Measurements from ENCODE around the gene PSMC3. TPM values are rescaled to one million over a fixed set of nuclear protein-coding genes. Genes with fewer than 3 reads are reported as not detected.

Gene PSMC3
- polyA plus RNA-seq, 4 donors, result 88.0 to 156 (median 103) TPM

DNA sequence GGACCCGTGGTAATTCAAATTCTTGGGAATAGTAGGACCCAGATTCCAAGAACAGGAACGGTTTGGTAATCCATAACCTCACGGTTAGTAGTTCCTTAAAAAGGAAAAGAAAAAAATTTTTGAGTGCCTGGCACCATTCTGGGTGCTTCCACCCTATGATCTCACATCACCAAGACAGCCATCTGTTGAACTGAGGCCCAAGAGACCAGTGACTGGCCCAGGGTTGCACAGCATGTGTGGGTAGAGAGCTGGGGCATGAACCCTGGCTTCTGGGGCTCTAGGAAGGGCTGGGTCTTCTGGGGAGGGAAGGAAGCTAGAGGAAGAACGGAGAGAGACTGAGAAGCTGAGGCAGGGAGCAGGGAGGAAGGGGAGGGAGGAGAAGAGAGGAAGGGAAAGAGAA lies 43.2 kb downstream of the PSMC3 start:
- Histone ChIP-seq H3K4me3 (ENCODE audit: low read depth in 1 of 3, low read length in 3 of 3) (no peak overlapping the region), H3K27me3 (ENCODE audit: control insufficient read depth in 3 of 3, insufficient read depth in 3 of 3, low read length in 3 of 3) (no peaks in the 10 kb centered on the region), H3K9me3 (ENCODE audit: control insufficient read depth in 2 of 2, insufficient read depth in 1 of 2, low read depth in 1 of 2, low read length in 1 of 2) (no peaks in the 10 kb centered on the region), H3K27ac (ENCODE audit: low read depth in 1 of 3, low read length in 2 of 3) (no peak overlapping the region), H3K4me1 (ENCODE audit: control insufficient read depth in 3 of 3, insufficient read depth in 2 of 3, low read depth in 1 of 3, low read length in 2 of 3) (peaks cover 0 to 3% (median 0%) of the 10 kb centered on the region in 3 donors), H3K36me3 (ENCODE audit: control insufficient read depth in 3 of 3, insufficient read depth in 2 of 3, low read depth in 1 of 3, low read length in 3 of 3) (no peaks in the 10 kb centered on the region)
- no peak for DNase-seq
- WGBS, 3 donors, result 70 to 85% (median 74%) methylated on average over 4 of the region's 4 CpGs
- no peak for FAIRE-seq

DNA sequence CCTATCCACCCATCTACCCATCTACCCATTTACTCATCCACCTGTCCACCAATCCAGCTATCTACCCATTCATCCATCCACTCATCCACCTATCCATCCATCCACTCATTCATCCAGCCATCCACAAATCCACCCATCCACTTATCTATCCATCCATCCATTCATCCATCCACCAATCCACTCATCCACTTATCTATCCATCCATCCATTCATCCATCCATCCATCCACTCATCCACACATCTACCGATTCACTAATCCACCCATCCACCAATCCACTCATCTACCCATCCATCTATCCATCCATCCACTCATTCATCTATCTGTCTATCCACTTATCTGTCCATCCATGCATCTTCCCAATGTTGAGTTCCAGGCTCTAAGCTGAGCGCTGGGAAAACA lies 46.2 kb downstream of the PSMC3 start:
- no peaks in the 10 kb centered on the region for H3K4me1 ChIP-seq (ENCODE audit: control insufficient read depth in 3 of 3, insufficient read depth in 2 of 3, low read depth in 1 of 3, low read length in 2 of 3)
- no peaks in the 10 kb centered on the region for H3K9me3 ChIP-seq (ENCODE audit: control insufficient read depth in 2 of 2, insufficient read depth in 1 of 2, low read depth in 1 of 2, low read length in 1 of 2)
- H3K4me3 ChIP-seq (ENCODE audit: low read depth in 1 of 3, low read length in 3 of 3), result no peak overlapping the region
- DNase-seq (no peak), FAIRE-seq (no peak)
- H3K27ac ChIP-seq (ENCODE audit: low read depth in 1 of 3, low read length in 2 of 3), result no peak overlapping the region
- 96 to 100% (median 97%) methylated on average over 2 of the region's 2 CpGs for WGBS, 3 donors
- H3K27me3 ChIP-seq (ENCODE audit: control insufficient read depth in 3 of 3, insufficient read depth in 3 of 3, low read length in 3 of 3), result no peaks in the 10 kb centered on the region
- no peaks in the 10 kb centered on the region for H3K36me3 ChIP-seq (ENCODE audit: control insufficient read depth in 3 of 3, insufficient read depth in 2 of 3, low read depth in 1 of 3, low read length in 3 of 3)

- no peaks in the 10 kb centered on the region for H3K9me3 ChIP-seq (ENCODE audit: control insufficient read depth in 2 of 2, insufficient read depth in 1 of 2, low read depth in 1 of 2, low read length in 1 of 2)
- H3K4me1 ChIP-seq (ENCODE audit: control insufficient read depth in 3 of 3, insufficient read depth in 2 of 3, low read depth in 1 of 3, low read length in 2 of 3), result no peaks in the 10 kb centered on the region
- DNase-seq, result no peak
- no peak for FAIRE-seq
- no peaks in the 10 kb centered on the region for H3K27me3 ChIP-seq (ENCODE audit: control insufficient read depth in 3 of 3, insufficient read depth in 3 of 3, low read length in 3 of 3)
- 75 to 84% (median 82%) methylated on average over 2 of the region's 2 CpGs for WGBS, 3 donors
- no peaks in the 10 kb centered on the region for H3K36me3 ChIP-seq (ENCODE audit: control insufficient read depth in 3 of 3, insufficient read depth in 2 of 3, low read depth in 1 of 3, low read length in 3 of 3)
- no peak overlapping the region for H3K27ac ChIP-seq (ENCODE audit: low read depth in 1 of 3, low read length in 2 of 3)
- H3K4me3 ChIP-seq (ENCODE audit: low read depth in 1 of 3, low read length in 3 of 3), result no peak overlapping the region
Observed at GRCh38 chr11:47379317-47379716, 46.9 kb downstream of the PSMC3 start.

GRCh38 chr11:47378836-47379170 lies 47.4 kb downstream of the PSMC3 start:
- no peaks in the 10 kb centered on the region for H3K4me1 ChIP-seq (ENCODE audit: control insufficient read depth in 3 of 3, insufficient read depth in 2 of 3, low read depth in 1 of 3, low read length in 2 of 3)
- no peaks in the 10 kb centered on the region for H3K27me3 ChIP-seq (ENCODE audit: control insufficient read depth in 3 of 3, insufficient read depth in 3 of 3, low read length in 3 of 3)
- H3K4me3 ChIP-seq (ENCODE audit: low read depth in 1 of 3, low read length in 3 of 3), result no peak overlapping the region
- no peak for FAIRE-seq
- H3K36me3 ChIP-seq (ENCODE audit: control insufficient read depth in 3 of 3, insufficient read depth in 2 of 3, low read depth in 1 of 3, low read length in 3 of 3), result no peaks in the 10 kb centered on the region
- H3K27ac ChIP-seq (ENCODE audit: low read depth in 1 of 3, low read length in 2 of 3), result peak overlapping the region in 1 of 3 donors; percentile 78
- no peaks in the 10 kb centered on the region for H3K9me3 ChIP-seq (ENCODE audit: control insufficient read depth in 2 of 2, insufficient read depth in 1 of 2, low read depth in 1 of 2, low read length in 1 of 2)
- no peak for DNase-seq

- Histone ChIP-seq H3K4me3 (ENCODE audit: low read depth in 1 of 3, low read length in 3 of 3) (peak within 1 kb of the TSS in 2 of 3 donors; percentile 9 to 19), H3K4me1 (ENCODE audit: control insufficient read depth in 3 of 3, insufficient read depth in 2 of 3, low read depth in 1 of 3, low read length in 2 of 3) (no peaks in the 10 kb centered on the region), H3K36me3 (ENCODE audit: control insufficient read depth in 3 of 3, insufficient read depth in 2 of 3, low read depth in 1 of 3, low read length in 3 of 3) (no peaks in the 10 kb centered on the region), H3K9me3 (ENCODE audit: control insufficient read depth in 2 of 2, insufficient read depth in 1 of 2, low read depth in 1 of 2, low read length in 1 of 2) (no peaks in the 10 kb centered on the region), H3K27me3 (ENCODE audit: control insufficient read depth in 3 of 3, insufficient read depth in 3 of 3, low read length in 3 of 3) (no peaks in the 10 kb centered on the region), H3K27ac (ENCODE audit: low read depth in 1 of 3, low read length in 2 of 3) (peak within 1 kb of the TSS in 1 of 3 donors; percentile 82)
- FAIRE-seq (no peak), DNase-seq (no peak)
- 67 to 83% (median 83%) methylated on average over 29 to 31 of the region's 31 CpGs for WGBS, 3 donors
Observed at GRCh38 chr11:47378010-47378835, 48.0 kb downstream of the PSMC3 start, which contains the start of gene SPI1. Gene SPI1 (minus strand): TSS chr11:47378547. CDS start chr11:47378353, 194 bp downstream.

DNA sequence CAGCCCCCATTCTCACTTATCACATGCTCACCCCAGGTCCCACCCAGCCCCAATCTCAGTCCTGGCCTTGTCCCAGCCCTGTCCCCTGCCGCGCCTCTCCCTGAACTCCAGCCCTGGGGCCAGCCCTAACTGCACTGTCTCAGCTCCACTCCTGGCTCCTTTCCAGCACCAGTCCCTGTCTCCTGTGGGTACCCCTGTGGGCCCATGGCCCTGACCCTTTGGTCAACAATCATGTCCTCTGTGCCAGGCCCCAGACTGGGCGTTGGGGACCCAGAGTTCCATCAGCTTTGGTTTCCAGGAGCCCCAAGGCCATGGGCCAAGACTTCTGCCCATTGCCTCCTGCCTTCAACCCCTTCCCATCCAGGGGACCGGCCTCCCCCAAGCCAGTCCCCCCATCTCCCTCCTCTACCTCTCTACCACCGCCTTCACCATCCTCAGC lies 48.6 kb downstream of the PSMC3 start:
- H3K36me3 ChIP-seq (ENCODE audit: control insufficient read depth in 3 of 3, insufficient read depth in 2 of 3, low read depth in 1 of 3, low read length in 3 of 3), result no peaks in the 10 kb centered on the region
- no peaks in the 10 kb centered on the region for H3K4me1 ChIP-seq (ENCODE audit: control insufficient read depth in 3 of 3, insufficient read depth in 2 of 3, low read depth in 1 of 3, low read length in 2 of 3)
- WGBS, 3 donors, result 62 to 73% (median 68%) methylated on average over 5 of the region's 5 CpGs
- no peaks in the 10 kb centered on the region for H3K27me3 ChIP-seq (ENCODE audit: control insufficient read depth in 3 of 3, insufficient read depth in 3 of 3, low read length in 3 of 3)
- DNase-seq (no peak), FAIRE-seq (no peak)
- peak overlapping the region in 2 of 3 donors; percentile 9 to 19 for H3K4me3 ChIP-seq (ENCODE audit: low read depth in 1 of 3, low read length in 3 of 3)
- H3K9me3 ChIP-seq (ENCODE audit: control insufficient read depth in 2 of 2, insufficient read depth in 1 of 2, low read depth in 1 of 2, low read length in 1 of 2), result no peaks in the 10 kb centered on the region
- H3K27ac ChIP-seq (ENCODE audit: low read depth in 1 of 3, low read length in 2 of 3), result peak overlapping the region in 1 of 3 donors; percentile 82

GRCh38 chr11:47376525-47377371 lies 49.5 kb downstream of the PSMC3 start:
- Histone ChIP-seq H3K4me1 (ENCODE audit: control insufficient read depth in 3 of 3, insufficient read depth in 2 of 3, low read depth in 1 of 3, low read length in 2 of 3) (no peaks in the 10 kb centered on the region), H3K36me3 (ENCODE audit: control insufficient read depth in 3 of 3, insufficient read depth in 2 of 3, low read depth in 1 of 3, low read length in 3 of 3) (no peaks in the 10 kb centered on the region), H3K27me3 (ENCODE audit: control insufficient read depth in 3 of 3, insufficient read depth in 3 of 3, low read length in 3 of 3) (no peaks in the 10 kb centered on the region), H3K4me3 (ENCODE audit: low read depth in 1 of 3, low read length in 3 of 3) (peak overlapping the region in 2 of 3 donors; percentile 3 to 11), H3K9me3 (ENCODE audit: control insufficient read depth in 2 of 2, insufficient read depth in 1 of 2, low read depth in 1 of 2, low read length in 1 of 2) (no peaks in the 10 kb centered on the region), H3K27ac (ENCODE audit: low read depth in 1 of 3, low read length in 2 of 3) (peak overlapping the region in 1 of 3 donors; percentile 82)
- FAIRE-seq (no peak), DNase-seq (no peak)
- 42 to 57% (median 57%) methylated on average over 11 to 14 of the region's 14 CpGs for WGBS, 3 donors

GRCh38 chr11:47376107-47376524 lies 50.1 kb downstream of the PSMC3 start:
- no peaks in the 10 kb centered on the region for H3K9me3 ChIP-seq (ENCODE audit: control insufficient read depth in 2 of 2, insufficient read depth in 1 of 2, low read depth in 1 of 2, low read length in 1 of 2)
- FAIRE-seq, result no peak
- no peaks in the 10 kb centered on the region for H3K4me1 ChIP-seq (ENCODE audit: control insufficient read depth in 3 of 3, insufficient read depth in 2 of 3, low read depth in 1 of 3, low read length in 2 of 3)
- no peaks in the 10 kb centered on the region for H3K27me3 ChIP-seq (ENCODE audit: control insufficient read depth in 3 of 3, insufficient read depth in 3 of 3, low read length in 3 of 3)
- 78 to 86% (median 84%) methylated on average over 8 of the region's 8 CpGs for WGBS, 3 donors
- H3K36me3 ChIP-seq (ENCODE audit: control insufficient read depth in 3 of 3, insufficient read depth in 2 of 3, low read depth in 1 of 3, low read length in 3 of 3), result no peaks in the 10 kb centered on the region
- no peak for DNase-seq
- H3K27ac ChIP-seq (ENCODE audit: low read depth in 1 of 3, low read length in 2 of 3), result no peak overlapping the region
- no peak overlapping the region for H3K4me3 ChIP-seq (ENCODE audit: low read depth in 1 of 3, low read length in 3 of 3)

Measured in small intestine (tissue), 7 donors.